ENCODE measurements around the gene NOX4.
"Not testable (repeated sequence)": the region's sequence is repeated elsewhere in the genome, so short reads cannot be mapped to it uniquely, and the experiment has no call there.

The NOX4 gene

DNA sequence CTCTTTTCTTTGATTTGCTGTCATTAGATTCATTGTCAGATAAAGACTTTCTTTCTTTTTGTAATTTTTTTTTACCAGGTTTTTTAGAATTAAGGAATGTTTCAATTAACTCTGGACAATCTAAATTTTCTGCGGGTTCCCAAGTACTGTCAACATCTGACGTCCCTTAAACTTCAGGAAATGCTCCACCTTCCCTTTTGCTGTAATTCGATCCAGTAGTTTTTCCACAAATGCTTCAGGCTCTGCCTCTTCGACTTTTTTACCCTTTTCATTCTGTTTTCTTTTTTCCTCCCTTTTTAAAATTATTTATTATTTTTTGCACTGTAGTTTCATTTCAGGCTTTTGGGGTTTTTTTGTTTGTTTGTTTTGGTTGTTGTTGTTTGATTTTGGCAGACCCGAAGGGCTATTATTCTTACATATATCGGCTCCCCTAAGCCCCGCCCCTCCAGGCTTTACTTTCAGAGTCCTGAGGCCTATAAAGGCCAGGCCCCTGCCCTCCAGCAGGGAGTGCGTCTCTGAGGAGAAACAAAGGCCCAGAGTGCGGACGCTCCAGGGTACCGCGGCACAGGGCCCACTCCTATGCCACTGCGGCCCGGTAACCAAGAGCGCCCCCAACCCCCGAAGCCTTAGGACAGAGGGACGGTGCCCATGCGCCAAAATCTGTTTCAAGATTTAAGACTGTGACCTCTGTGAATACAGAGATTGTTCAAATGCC, 197.1 kb downstream of the NOX4 start:
- no peak for DNase-seq

- not testable (repeated sequence) for DNase-seq
Measured at GRCh38 chr11:89288004-89288403, 203.2 kb downstream of the NOX4 start.

DNA sequence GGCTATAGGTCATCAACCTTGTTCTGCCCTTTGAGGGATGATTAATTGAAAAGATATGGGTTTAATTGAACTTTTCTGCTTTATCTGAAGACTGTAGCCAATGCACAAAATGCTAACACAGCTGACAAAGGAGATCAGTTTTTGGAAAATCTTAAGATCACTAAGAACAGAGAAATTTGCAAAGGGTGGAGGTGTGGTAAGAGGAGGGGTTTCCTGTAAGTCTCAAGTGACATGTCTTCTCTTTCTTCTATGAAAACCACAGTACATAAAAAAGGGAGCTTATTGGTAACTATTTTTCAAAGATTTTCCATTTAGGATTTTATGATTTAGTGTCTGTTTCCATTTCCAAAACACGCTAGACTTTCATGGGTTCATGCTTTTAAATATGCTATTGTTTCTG, 204.6 kb downstream of the NOX4 start:
- not testable (repeated sequence) for DNase-seq

DNA sequence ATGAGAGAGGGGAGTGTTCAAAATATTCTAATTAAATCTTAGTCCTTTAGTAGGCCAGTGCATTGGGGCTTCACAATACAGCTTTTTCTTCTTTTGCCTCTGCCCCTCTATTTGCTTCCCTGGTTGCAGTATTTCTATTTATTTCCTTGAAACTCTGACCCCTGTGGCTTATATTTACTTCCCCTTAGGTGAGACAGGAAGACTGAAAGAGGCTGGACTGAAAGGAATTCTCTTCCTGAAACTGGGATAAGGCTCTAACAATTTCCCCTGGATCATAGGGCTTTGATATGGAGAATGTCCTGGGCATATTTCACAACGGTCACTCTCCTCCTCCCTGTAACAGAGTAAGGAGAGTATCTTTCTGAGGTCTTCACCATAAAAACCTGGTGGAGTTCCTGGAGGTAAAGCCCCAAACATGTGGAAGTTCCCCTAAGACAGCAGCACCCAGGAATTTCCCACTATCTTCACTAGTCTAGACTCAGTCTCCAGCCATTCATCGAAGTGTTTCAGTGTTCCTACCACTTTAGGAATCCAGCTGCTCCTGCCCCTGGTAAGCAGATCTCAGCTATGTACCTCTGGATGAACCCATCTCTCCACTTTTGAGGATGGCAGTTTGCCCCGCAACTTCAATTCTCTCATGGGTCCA, 210.0 kb downstream of the NOX4 start:
- DNase-seq: not testable (repeated sequence)

DNA sequence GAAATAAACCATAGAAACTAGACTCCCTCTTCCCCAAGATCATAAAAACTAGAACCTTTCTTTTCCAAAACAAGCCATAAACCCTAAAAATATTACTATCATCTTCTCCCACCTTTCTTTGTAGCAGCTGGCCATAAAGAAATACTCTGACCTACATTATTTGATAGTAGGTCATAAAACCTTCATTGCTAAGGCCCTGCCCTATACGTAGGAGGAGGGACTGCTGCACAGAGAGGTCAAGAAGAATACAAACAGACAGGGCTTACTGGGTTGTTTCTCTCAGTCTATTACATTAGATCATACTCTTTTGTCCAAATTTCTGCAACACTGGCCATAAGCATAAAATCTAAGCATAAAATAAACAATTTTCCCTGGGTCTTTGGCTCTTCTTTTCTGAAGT, 212.0 kb downstream of the NOX4 start:
- DNase-seq: no peak

DNA sequence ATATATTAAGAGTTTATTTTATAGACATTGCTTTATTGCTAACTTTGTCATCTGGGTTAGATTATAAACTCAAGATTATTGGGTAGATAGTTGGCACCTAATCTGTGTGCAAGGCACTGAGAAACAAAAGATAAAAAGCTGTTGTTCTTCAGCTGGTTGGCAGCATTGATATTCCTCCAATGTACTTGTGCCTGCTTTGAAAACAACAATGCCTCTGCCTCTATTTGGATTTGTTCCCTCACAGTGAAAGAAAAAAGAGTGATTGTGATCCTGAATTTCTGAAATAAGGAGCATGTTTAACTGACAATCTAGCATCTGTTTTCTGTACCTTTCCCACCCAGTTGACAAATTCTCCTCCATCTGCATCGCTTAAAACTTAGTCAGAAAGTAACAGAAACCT, 215.2 kb downstream of the NOX4 start:
- no peak for DNase-seq
